WERI-Rb-1 (cell line): ENCODE data around the gene GRID1.

Experiments
- DNase-seq: peaks from one replicate; pipeline ENCODE4 v3.0.0-alpha.2; 2020
- H3K27ac ChIP-seq: fragments of 250-450 bp; sonication (Bioruptor Pico); 2 replicates; pipeline ENCODE4 v1.5.1; 2020; ENCODE audit warnings: mild to moderate bottlenecking, moderate library complexity
- H3K27me3 ChIP-seq: fragments of 250-450 bp; sonication (Bioruptor Pico); 2 replicates; pipeline ENCODE4 v1.5.1; 2021; ENCODE audit warnings: mild to moderate bottlenecking, low read depth, moderate library complexity; ENCODE audit not compliant: insufficient read depth, severe bottlenecking
- H3K36me3 ChIP-seq: fragments of 250-450 bp; sonication (Bioruptor Pico); 2 replicates; pipeline ENCODE4 v1.5.1; 2020; ENCODE audit warnings: mild to moderate bottlenecking, moderate library complexity
- H3K4me3 ChIP-seq: 2 replicates; pipeline ENCODE4 v1.5.1; 2011; ENCODE audit warnings: low read depth, mild to moderate bottlenecking, control low read depth, low read length
- H3K9me3 ChIP-seq: fragments of 250-450 bp; sonication (Bioruptor Pico); 2 replicates; pipeline ENCODE4 v1.5.1; 2021; ENCODE audit warnings: mild to moderate bottlenecking, moderate library complexity; ENCODE audit not compliant: severe bottlenecking
- CTCF ChIP-seq: IDR thresholded peaks from 2 replicates; pipeline ENCODE4 v1.5.1; 2011; ENCODE audit warnings: low read depth, mild to moderate bottlenecking, control low read depth, inconsistent platforms, low read length

The GRID1 gene

GRCh38 chr10:86231796-86232560 is 134.6 kb downstream of the GRID1 start:
- no peaks in the 10 kb centered on the region for H3K9me3 ChIP-seq
- TF ChIP-seq CTCF: no peak
- no peaks in the 10 kb centered on the region for H3K36me3 ChIP-seq
- no peak overlapping the region for H3K4me3 ChIP-seq
- no peak for DNase-seq
- H3K27me3 ChIP-seq: no peaks in the 10 kb centered on the region
- H3K27ac ChIP-seq: no peak overlapping the region

- H3K4me3 ChIP-seq: no peak overlapping the region
- DNase-seq: no peak
- no peaks in the 10 kb centered on the region for H3K9me3 ChIP-seq
- H3K36me3 ChIP-seq: no peaks in the 10 kb centered on the region
- H3K27ac ChIP-seq: no peak overlapping the region
- TF ChIP-seq CTCF: no peak
- H3K27me3 ChIP-seq: no peaks in the 10 kb centered on the region
These were observed 135.9 kb downstream of the GRID1 start for GRCh38 chr10:86230557-86231180.

GRCh38 chr10:86229811-86230556 is 136.6 kb downstream of the GRID1 start:
- Histone ChIP-seq H3K4me3 (no peak overlapping the region), H3K9me3 (no peaks in the 10 kb centered on the region), H3K36me3 (no peaks in the 10 kb centered on the region), H3K27ac (no peak overlapping the region), H3K27me3 (no peaks in the 10 kb centered on the region)
- DNase-seq: peak; percentile 23
- no peak for TF ChIP-seq CTCF

GRCh38 chr10:86229376-86229775 is 137.2 kb downstream of the GRID1 start:
- Histone ChIP-seq H3K4me3 (no peak overlapping the region), H3K27me3 (no peaks in the 10 kb centered on the region), H3K9me3 (no peaks in the 10 kb centered on the region), H3K27ac (no peak overlapping the region), H3K36me3 (no peaks in the 10 kb centered on the region)
- DNase-seq: no peak
- TF ChIP-seq CTCF: no peak

GRCh38 chr10:86227501-86228258 is 138.9 kb downstream of the GRID1 start:
- DNase-seq: no peak
- no peak overlapping the region for H3K27ac ChIP-seq
- no peak for TF ChIP-seq CTCF
- no peak overlapping the region for H3K4me3 ChIP-seq
- no peaks in the 10 kb centered on the region for H3K36me3 ChIP-seq
- no peaks in the 10 kb centered on the region for H3K27me3 ChIP-seq
- no peaks in the 10 kb centered on the region for H3K9me3 ChIP-seq
